Measurements from ENCODE around the gene LRIT1.

DNA sequence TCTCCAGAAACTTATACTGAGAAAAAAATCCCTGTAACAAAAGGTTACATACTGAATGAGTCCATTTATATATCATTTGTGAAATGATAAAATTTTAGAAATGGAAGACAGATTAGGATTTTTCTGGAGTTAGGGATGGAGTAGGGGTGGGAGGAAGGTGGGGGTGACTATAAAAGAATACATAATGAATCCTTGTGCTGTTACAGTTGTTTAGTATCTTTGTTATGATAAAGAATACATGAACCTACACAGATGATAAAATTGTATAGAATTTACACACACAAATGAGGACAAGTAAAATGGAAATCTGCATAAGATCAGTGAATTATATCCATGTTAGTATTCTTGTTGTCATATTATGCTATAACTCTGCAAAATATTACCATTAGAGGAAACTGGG is 45.3 kb upstream of the LRIT1 start:
- TF ChIP-seq POLR2AphosphoS5 (IDR thresholded peaks at IDR 0.05; ENCODE audit: low read depth, low read length) (no peak), SIN3A (IDR thresholded peaks at IDR 0.05; ENCODE audit: low read depth) (no peak), ELF1 (IDR thresholded peaks at IDR 0.05; ENCODE audit: borderline replicate concordance, low read depth) (no peak), EZH2phosphoT487 (IDR thresholded peaks at IDR 0.05; ENCODE audit: borderline replicate concordance) (no peak), RAD21 (IDR thresholded peaks at IDR 0.05; ENCODE audit: low read depth) (no peak), SRF (IDR thresholded peaks at IDR 0.05; ENCODE audit: low read depth) (no peak), POLR2A (IDR thresholded peaks at IDR 0.05; ENCODE audit: borderline replicate concordance, extremely low read depth, insufficient read depth, insufficient read length) (no peak)
- TF ChIP-seq, protein P1, sequence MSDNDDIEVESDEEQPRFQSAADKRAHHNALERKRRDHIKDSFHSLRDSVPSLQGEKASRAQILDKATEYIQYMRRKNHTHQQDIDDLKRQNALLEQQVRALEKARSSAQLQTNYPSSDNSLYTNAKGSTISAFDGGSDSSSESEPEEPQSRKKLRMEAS (IDR thresholded peaks at IDR 0.05) = no peak
- TF ChIP-seq, protein P2, sequence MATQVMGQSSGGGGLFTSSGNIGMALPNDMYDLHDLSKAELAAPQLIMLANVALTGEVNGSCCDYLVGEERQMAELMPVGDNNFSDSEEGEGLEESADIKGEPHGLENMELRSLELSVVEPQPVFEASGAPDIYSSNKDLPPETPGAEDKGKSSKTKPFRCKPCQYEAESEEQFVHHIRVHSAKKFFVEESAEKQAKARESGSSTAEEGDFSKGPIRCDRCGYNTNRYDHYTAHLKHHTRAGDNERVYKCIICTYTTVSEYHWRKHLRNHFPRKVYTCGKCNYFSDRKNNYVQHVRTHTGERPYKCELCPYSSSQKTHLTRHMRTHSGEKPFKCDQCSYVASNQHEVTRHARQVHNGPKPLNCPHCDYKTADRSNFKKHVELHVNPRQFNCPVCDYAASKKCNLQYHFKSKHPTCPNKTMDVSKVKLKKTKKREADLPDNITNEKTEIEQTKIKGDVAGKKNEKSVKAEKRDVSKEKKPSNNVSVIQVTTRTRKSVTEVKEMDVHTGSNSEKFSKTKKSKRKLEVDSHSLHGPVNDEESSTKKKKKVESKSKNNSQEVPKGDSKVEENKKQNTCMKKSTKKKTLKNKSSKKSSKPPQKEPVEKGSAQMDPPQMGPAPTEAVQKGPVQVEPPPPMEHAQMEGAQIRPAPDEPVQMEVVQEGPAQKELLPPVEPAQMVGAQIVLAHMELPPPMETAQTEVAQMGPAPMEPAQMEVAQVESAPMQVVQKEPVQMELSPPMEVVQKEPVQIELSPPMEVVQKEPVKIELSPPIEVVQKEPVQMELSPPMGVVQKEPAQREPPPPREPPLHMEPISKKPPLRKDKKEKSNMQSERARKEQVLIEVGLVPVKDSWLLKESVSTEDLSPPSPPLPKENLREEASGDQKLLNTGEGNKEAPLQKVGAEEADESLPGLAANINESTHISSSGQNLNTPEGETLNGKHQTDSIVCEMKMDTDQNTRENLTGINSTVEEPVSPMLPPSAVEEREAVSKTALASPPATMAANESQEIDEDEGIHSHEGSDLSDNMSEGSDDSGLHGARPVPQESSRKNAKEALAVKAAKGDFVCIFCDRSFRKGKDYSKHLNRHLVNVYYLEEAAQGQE (IDR thresholded peaks at IDR 0.05; ENCODE audit: low read depth) = no peak
- TF ChIP-seq, protein P3, sequence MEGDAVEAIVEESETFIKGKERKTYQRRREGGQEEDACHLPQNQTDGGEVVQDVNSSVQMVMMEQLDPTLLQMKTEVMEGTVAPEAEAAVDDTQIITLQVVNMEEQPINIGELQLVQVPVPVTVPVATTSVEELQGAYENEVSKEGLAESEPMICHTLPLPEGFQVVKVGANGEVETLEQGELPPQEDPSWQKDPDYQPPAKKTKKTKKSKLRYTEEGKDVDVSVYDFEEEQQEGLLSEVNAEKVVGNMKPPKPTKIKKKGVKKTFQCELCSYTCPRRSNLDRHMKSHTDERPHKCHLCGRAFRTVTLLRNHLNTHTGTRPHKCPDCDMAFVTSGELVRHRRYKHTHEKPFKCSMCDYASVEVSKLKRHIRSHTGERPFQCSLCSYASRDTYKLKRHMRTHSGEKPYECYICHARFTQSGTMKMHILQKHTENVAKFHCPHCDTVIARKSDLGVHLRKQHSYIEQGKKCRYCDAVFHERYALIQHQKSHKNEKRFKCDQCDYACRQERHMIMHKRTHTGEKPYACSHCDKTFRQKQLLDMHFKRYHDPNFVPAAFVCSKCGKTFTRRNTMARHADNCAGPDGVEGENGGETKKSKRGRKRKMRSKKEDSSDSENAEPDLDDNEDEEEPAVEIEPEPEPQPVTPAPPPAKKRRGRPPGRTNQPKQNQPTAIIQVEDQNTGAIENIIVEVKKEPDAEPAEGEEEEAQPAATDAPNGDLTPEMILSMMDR (IDR thresholded peaks at IDR 0.05 in 2 of 3, conservative IDR thresholded peaks at IDR 0.05 in 1 of 3; ENCODE audit: borderline replicate concordance in 1 of 3, insufficient read depth in 1 of 3, low read depth in 2 of 3, low read length in 2 of 3) = no peak

Data from HCT116 (cell line).